Activated CD4-positive, alpha-beta T cell treated with anti-CD3 and anti-CD28 coated beads, Interleukin-2, amount 10 ng/mL, durations not matched to agents 24 days and 14 days (primary cell): ENCODE measurements around the gene DDX55. TPM values are rescaled to one million over a fixed set of nuclear protein-coding genes. Genes with fewer than 3 reads are reported as not detected.
"Not testable (repeated sequence)": the region's sequence is repeated elsewhere in the genome, so short reads cannot be mapped to it uniquely, and the experiment has no call there.

ENCODE experiments used
- DNase-seq: peaks from one replicate; pipeline ENCODE4 v3.0.0; 2022
- H3K27ac Mint-ChIP-seq: one replicate; pipeline ENCODE4 v1.8.0; 2022; ENCODE audit warnings: mild to moderate bottlenecking, mixed read lengths
- H3K27me3 Mint-ChIP-seq: one replicate; pipeline ENCODE4 v1.8.0; 2022; ENCODE audit warnings: mixed read lengths
- H3K36me3 Mint-ChIP-seq: one replicate; pipeline ENCODE4 v1.8.0; 2022; ENCODE audit warnings: low read depth, mild to moderate bottlenecking, mixed read lengths
- H3K4me1 Mint-ChIP-seq: one replicate; pipeline ENCODE4 v1.8.0; 2021; ENCODE audit warnings: mixed read lengths
- H3K4me3 Mint-ChIP-seq: one replicate; pipeline ENCODE4 v1.8.0; 2022; ENCODE audit warnings: mild to moderate bottlenecking, moderate library complexity, mixed read lengths
- H3K9me3 Mint-ChIP-seq: one replicate; pipeline ENCODE4 v1.8.0; 2021; ENCODE audit warnings: mixed read lengths
- intact Hi-C: fragments of 100-400 bp; cut with micrococcal nuclease; formaldehyde crosslinking; loops from one replicate; pipeline ENCODE4 v1.15.1; 2023
- total RNA-seq: library from RNA; stranded (reverse); gene quantifications from 2 replicates; pipeline ENCODE4 v1.2.3, GENCODE V29; 2022

The DDX55 gene
- total RNA-seq, 1 donor from 2014 or later: 72.0 TPM

DNA sequence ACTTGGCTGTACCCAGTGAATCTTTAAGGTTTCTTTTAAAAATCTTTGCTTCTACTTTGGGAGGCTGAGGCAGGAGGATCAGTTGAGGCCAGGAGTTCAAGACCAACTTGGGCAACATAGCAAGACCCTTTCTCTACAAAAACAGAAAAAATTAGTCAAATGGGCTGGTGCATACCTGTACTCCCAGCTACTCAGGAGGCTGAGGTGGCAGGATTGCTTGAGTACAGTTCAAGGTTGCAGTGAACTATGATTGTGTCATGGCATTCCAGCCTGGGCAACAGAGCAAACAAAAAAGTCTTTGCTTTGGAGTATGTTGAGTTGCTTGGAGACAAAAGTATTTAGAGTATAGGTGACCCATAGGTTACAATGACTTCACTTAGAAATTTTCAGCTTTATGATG lies 6.2 kb upstream of the DDX55 start:
- H3K36me3 Mint-ChIP-seq: peaks cover 58% of the 10 kb centered on the region
- no peaks in the 10 kb centered on the region for H3K9me3 Mint-ChIP-seq
- peaks cover 16% of the 10 kb centered on the region for H3K4me1 Mint-ChIP-seq
- no peak overlapping the region for H3K4me3 Mint-ChIP-seq
- no peak overlapping the region for H3K27ac Mint-ChIP-seq
- DNase-seq: no peak
- H3K27me3 Mint-ChIP-seq: no peaks in the 10 kb centered on the region
- intact Hi-C loops: no loop called here

- Mint-ChIP-seq H3K4me1 (peaks cover 13% of the 10 kb centered on the region), H3K36me3 (peaks cover 48% of the 10 kb centered on the region), H3K27ac (no peak overlapping the region), H3K27me3 (no peaks in the 10 kb centered on the region), H3K4me3 (no peak overlapping the region), H3K9me3 (no peaks in the 10 kb centered on the region)
- DNase-seq: no peak
- intact Hi-C loops: no loop called here
Observed at GRCh38 chr12:123597100-123597499, 4.8 kb upstream of the DDX55 start.

- H3K27ac Mint-ChIP-seq: peak overlapping the region; percentile 61
- intact Hi-C loops: no loop called here
- H3K4me1 Mint-ChIP-seq: peaks cover 18% of the 10 kb centered on the region
- peaks cover 47% of the 10 kb centered on the region for H3K36me3 Mint-ChIP-seq
- no peak for DNase-seq
- H3K27me3 Mint-ChIP-seq: no peaks in the 10 kb centered on the region
- H3K9me3 Mint-ChIP-seq: no peaks in the 10 kb centered on the region
- no peak overlapping the region for H3K4me3 Mint-ChIP-seq
Observed at GRCh38 chr12:123598522-123598921, 3.4 kb upstream of the DDX55 start.

DNA sequence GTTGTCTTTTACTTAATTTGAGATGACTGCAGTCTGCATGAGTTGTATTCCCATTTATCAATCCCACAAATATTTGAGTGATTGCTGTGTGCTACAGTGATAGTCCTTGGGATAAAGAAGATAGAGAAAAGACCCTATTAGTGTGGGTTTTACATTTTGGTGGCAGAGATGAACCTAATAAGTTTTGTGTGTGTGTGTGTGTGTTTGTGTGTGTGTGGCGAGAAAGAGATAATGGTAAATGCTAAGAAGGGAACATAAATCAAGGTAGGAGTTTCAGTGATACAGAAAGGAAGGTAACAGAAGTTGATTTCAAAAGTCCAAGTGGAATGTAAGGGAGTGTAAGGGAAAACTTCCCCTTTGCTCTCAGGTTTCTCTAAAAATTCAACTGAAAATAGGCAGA lies 2.6 kb upstream of the DDX55 start:
- intact Hi-C loops: no loop called here
- Mint-ChIP-seq H3K4me1 (peaks cover 18% of the 10 kb centered on the region), H3K36me3 (peaks cover 50% of the 10 kb centered on the region), H3K9me3 (no peaks in the 10 kb centered on the region), H3K27ac (peak overlapping the region; percentile 61), H3K4me3 (peak overlapping the region; percentile 22), H3K27me3 (no peaks in the 10 kb centered on the region)
- DNase-seq: no peak

- intact Hi-C loops: no loop called here
- Mint-ChIP-seq H3K4me3 (peak overlapping the region; percentile 52), H3K36me3 (peaks cover 53% of the 10 kb centered on the region), H3K27me3 (no peaks in the 10 kb centered on the region), H3K9me3 (no peaks in the 10 kb centered on the region), H3K4me1 (peaks cover 18% of the 10 kb centered on the region), H3K27ac (no peak overlapping the region)
- DNase-seq: no peak
Observed at GRCh38 chr12:123599721-123600120, 2.2 kb upstream of the DDX55 start.

DNA sequence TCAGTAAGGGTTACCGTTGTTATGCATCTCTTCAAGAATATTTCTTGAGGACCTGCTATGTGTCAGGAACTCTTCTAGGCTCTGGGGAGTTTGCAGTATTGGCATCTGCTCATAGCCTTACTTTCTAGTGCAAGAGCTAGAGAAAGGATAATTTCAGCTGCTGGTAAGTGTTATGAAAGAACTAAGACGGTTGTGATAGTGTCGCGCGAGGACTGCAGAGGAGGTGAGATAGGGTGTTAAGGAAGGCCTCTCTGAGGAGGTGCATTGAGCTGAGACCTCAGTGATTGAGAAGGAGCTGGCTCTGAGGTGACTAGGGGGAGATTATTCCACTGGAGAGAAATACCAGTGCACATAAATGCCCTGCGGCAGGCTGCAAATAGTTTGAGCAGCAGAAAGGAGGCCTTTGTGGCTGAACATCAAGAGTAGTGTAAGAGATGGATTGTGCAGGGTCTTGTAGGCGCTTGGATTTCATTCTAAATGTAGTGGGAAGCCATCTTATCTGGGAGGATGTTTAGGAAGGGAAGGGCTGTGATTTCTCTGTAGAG lies 824 bp downstream of the DDX55 start:
- Mint-ChIP-seq H3K4me3 (peak overlapping the region; percentile 93), H3K27ac (peak overlapping the region; percentile 94), H3K9me3 (no peaks in the 10 kb centered on the region), H3K27me3 (no peaks in the 10 kb centered on the region), H3K4me1 (peaks cover 20% of the 10 kb centered on the region), H3K36me3 (peaks cover 52% of the 10 kb centered on the region)
- peak; percentile 72 for DNase-seq
- intact Hi-C loops: loop anchor here (1.0 kb wide), 1 partner anchor 31 kb away; the partner anchor contains the start of genes EIF2B1 and GTF2H3

- Mint-ChIP-seq H3K27ac (peak overlapping the region; percentile 15), H3K4me3 (peak overlapping the region; percentile 93), H3K36me3 (peaks cover 56% of the 10 kb centered on the region), H3K4me1 (peaks cover 21% of the 10 kb centered on the region)
- intact Hi-C loops, DNase-seq, H3K27me3 Mint-ChIP-seq, H3K9me3 Mint-ChIP-seq: not testable (repeated sequence)
Observed at GRCh38 chr12:123603495-123603894, 1.6 kb downstream of the DDX55 start.

DNA sequence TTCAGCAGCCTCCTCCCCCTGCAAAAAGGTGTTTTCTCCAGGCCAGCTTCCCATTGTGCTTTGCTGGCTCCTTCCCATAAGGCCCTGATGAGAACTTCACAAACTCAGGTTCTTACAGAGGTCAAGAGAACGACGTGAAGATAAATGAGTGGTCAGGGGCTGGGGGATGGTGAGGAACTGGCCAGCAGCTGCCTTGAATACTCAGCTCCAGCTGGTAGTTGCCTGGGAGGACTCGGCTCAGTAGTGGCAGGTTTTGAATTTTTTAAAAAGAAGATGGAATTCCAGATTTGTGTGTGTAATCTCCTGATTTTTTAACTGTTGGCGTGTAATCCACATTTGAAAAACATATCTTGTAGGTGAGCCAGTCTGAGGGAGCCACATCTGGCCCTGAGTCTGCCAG lies 5.9 kb downstream of the DDX55 start:
- Mint-ChIP-seq H3K36me3 (peaks cover 72% of the 10 kb centered on the region), H3K9me3 (no peaks in the 10 kb centered on the region), H3K27me3 (no peaks in the 10 kb centered on the region), H3K4me3 (no peak overlapping the region), H3K27ac (no peak overlapping the region), H3K4me1 (peaks cover 12% of the 10 kb centered on the region)
- intact Hi-C loops: no loop called here
- no peak for DNase-seq

- no peaks in the 10 kb centered on the region for H3K9me3 Mint-ChIP-seq
- DNase-seq: no peak
- no peak overlapping the region for H3K4me3 Mint-ChIP-seq
- peak overlapping the region; percentile 60 for H3K27ac Mint-ChIP-seq
- H3K36me3 Mint-ChIP-seq: peaks cover 70% of the 10 kb centered on the region
- H3K4me1 Mint-ChIP-seq: peaks cover 9% of the 10 kb centered on the region
- H3K27me3 Mint-ChIP-seq: no peaks in the 10 kb centered on the region
- intact Hi-C loops: no loop called here
Observed at GRCh38 chr12:123608182-123608581, 6.3 kb downstream of the DDX55 start.

DNA sequence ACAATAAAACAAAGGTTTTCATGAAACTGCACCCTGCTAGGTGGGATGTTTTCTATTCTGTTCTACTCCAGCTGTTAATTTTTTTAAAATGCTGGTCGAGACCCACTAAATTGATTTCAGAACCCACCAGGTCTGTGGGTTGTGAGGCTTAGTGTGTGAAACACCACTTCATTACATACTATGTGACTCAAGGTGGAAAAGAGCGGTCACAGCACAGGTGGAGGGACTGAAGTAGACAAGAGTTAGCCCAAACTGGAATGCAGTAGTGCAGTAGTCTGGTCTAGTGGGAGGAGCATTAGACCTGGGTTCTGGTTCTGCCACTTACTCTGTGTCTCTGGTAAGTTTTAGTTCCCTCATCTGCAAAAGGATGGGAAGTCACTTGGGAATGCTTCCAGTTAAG lies 12.2 kb downstream of the DDX55 start:
- H3K9me3 Mint-ChIP-seq: no peaks in the 10 kb centered on the region
- intact Hi-C loops: no loop called here
- DNase-seq: no peak

GRCh38 chr12:123614531-123614930 lies 12.6 kb downstream of the DDX55 start:
- no peak overlapping the region for H3K4me3 Mint-ChIP-seq
- H3K9me3 Mint-ChIP-seq: no peaks in the 10 kb centered on the region
- no peak overlapping the region for H3K27ac Mint-ChIP-seq
- no peaks in the 10 kb centered on the region for H3K27me3 Mint-ChIP-seq
- intact Hi-C loops: no loop called here
- peaks cover 82% of the 10 kb centered on the region for H3K36me3 Mint-ChIP-seq
- DNase-seq: no peak
- peaks cover 7% of the 10 kb centered on the region for H3K4me1 Mint-ChIP-seq

More for the DNA sequence above, 12.2 kb downstream of the DDX55 start:
- H3K27me3 Mint-ChIP-seq: no peaks in the 10 kb centered on the region
- peaks cover 83% of the 10 kb centered on the region for H3K36me3 Mint-ChIP-seq
- H3K27ac Mint-ChIP-seq: no peak overlapping the region
- no peak overlapping the region for H3K4me3 Mint-ChIP-seq
- peaks cover 7% of the 10 kb centered on the region for H3K4me1 Mint-ChIP-seq

DNA sequence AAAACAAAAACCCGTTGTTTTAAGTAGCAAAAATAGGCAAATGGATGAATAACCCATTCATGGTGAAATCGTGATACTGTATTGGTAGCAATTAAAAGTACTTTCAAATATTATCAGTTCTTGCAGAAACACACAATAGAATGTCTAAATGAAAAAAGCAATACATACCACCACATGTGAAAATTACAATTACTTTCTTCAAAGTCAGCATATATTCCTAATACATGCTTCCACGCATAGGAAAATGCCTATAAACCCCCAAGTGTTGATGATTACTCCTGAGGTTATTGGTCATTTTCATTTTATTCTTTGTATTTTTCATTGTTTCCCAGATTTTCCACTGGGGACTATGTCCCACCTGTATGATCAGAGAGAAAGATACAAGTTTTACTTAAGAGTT lies 15.2 kb downstream of the DDX55 start:
- Mint-ChIP-seq H3K4me3 (no peak overlapping the region), H3K36me3 (peaks cover 83% of the 10 kb centered on the region), H3K27ac (no peak overlapping the region), H3K4me1 (peaks cover 6% of the 10 kb centered on the region), H3K27me3 (no peaks in the 10 kb centered on the region), H3K9me3 (no peaks in the 10 kb centered on the region)
- intact Hi-C loops: no loop called here
- DNase-seq: no peak

GRCh38 chr12:123617580-123617979 lies 15.7 kb downstream of the DDX55 start:
- intact Hi-C loops: no loop called here
- H3K4me1 Mint-ChIP-seq: peaks cover 6% of the 10 kb centered on the region
- peaks cover 83% of the 10 kb centered on the region for H3K36me3 Mint-ChIP-seq
- H3K27me3 Mint-ChIP-seq: no peaks in the 10 kb centered on the region
- DNase-seq: no peak
- no peak overlapping the region for H3K4me3 Mint-ChIP-seq
- H3K27ac Mint-ChIP-seq: no peak overlapping the region
- H3K9me3 Mint-ChIP-seq: no peaks in the 10 kb centered on the region

GRCh38 chr12:123621101-123621500 lies 19.2 kb downstream of the DDX55 start:
- Mint-ChIP-seq H3K9me3 (no peaks in the 10 kb centered on the region), H3K27me3 (no peaks in the 10 kb centered on the region), H3K36me3 (peaks cover 66% of the 10 kb centered on the region), H3K4me3 (no peak overlapping the region), H3K27ac (no peak overlapping the region), H3K4me1 (peaks cover 4% of the 10 kb centered on the region)
- intact Hi-C loops: no loop called here
- no peak for DNase-seq
